ENCODE data around the gene LIN37. TPM values are rescaled to one million over a fixed set of nuclear protein-coding genes. Genes with fewer than 3 reads are reported as not detected.
A peak's percentile ranks its signal among the peaks of the same experiment; 100 is the strongest.

The LIN37 gene
- total and polyA plus RNA-seq, 2 of the 13 experiments (the other 11 are each of a cell fraction or from before 2014, with no cell fraction given): 6.3 to 8.7 TPM

GRCh38 chr19:35748106-35749020 is at the start of gene LIN37 (continued):
- TF ChIP-seq ZNF891 (CRISPR knock-in tag; IDR thresholded peaks at IDR 0.05) (no peak; the same call in 1 of the 2 replicates), ZFAT (CRISPR knock-in tag; conservative IDR thresholded peaks at IDR 0.05) (no peak), ZNF326 (CRISPR knock-in tag; IDR thresholded peaks at IDR 0.05; ENCODE audit: borderline replicate concordance) (no peak), MAFG (CRISPR knock-in tag; IDR thresholded peaks at IDR 0.05) (no peak), ELF1 (CRISPR knock-in tag; IDR thresholded peaks at IDR 0.05) (peak; percentile 99), ZBTB42 (CRISPR knock-in tag; IDR thresholded peaks at IDR 0.05) (no peak), KLF11 (CRISPR knock-in tag; IDR thresholded peaks at IDR 0.05) (no peak; the same call in 1 of the 2 replicates), ZBTB4 (CRISPR knock-in tag; IDR thresholded peaks at IDR 0.05; ENCODE audit: borderline replicate concordance) (0 out of 2 replicates have a peak, but pooled peaks have one; percentile 29), ZNF431 (CRISPR knock-in tag; IDR thresholded peaks at IDR 0.05; ENCODE audit: borderline replicate concordance, low read depth) (no peak), MLXIP (CRISPR knock-in tag; IDR thresholded peaks at IDR 0.05; ENCODE audit: borderline replicate concordance) (no peak), ARID3A (IDR thresholded peaks at IDR 0.05; ENCODE audit: low read depth, low read length) (no peak), TOE1 (CRISPR knock-in tag; IDR thresholded peaks at IDR 0.05) (no peak), ZMYM2 (CRISPR knock-in tag; IDR thresholded peaks at IDR 0.05) (no peak), PLRG1 (conservative IDR thresholded peaks at IDR 0.05) (no peak), ZNF850 (CRISPR knock-in tag; conservative IDR thresholded peaks at IDR 0.05) (no peak)
- TF ChIP-seq, protein P1, sequence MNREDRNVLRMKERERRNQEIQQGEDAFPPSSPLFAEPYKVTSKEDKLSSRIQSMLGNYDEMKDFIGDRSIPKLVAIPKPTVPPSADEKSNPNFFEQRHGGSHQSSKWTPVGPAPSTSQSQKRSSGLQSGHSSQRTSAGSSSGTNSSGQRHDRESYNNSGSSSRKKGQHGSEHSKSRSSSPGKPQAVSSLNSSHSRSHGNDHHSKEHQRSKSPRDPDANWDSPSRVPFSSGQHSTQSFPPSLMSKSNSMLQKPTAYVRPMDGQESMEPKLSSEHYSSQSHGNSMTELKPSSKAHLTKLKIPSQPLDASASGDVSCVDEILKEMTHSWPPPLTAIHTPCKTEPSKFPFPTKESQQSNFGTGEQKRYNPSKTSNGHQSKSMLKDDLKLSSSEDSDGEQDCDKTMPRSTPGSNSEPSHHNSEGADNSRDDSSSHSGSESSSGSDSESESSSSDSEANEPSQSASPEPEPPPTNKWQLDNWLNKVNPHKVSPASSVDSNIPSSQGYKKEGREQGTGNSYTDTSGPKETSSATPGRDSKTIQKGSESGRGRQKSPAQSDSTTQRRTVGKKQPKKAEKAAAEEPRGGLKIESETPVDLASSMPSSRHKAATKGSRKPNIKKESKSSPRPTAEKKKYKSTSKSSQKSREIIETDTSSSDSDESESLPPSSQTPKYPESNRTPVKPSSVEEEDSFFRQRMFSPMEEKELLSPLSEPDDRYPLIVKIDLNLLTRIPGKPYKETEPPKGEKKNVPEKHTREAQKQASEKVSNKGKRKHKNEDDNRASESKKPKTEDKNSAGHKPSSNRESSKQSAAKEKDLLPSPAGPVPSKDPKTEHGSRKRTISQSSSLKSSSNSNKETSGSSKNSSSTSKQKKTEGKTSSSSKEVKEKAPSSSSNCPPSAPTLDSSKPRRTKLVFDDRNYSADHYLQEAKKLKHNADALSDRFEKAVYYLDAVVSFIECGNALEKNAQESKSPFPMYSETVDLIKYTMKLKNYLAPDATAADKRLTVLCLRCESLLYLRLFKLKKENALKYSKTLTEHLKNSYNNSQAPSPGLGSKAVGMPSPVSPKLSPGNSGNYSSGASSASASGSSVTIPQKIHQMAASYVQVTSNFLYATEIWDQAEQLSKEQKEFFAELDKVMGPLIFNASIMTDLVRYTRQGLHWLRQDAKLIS (CRISPR knock-in tag; IDR thresholded peaks at IDR 0.05): no peak
